HG02571 (cell line): ENCODE data around the gene ATAD2B.

Source experiments
- ATAC-seq: cut with Tn5 transposase; IDR thresholded peaks from one replicate; pipeline ENCODE4 v1.9.1; 2021; ENCODE audit warnings: mild to moderate bottlenecking, moderate library complexity; ENCODE audit not compliant: unreplicated experiment

Gene ATAD2B

GRCh38 chr2:23838996-23839395 is 87.9 kb downstream of the ATAD2B start:
- no peak for ATAC-seq

GRCh38 chr2:23838581-23838980 is 88.3 kb downstream of the ATAD2B start:
- ATAC-seq, result no peak

GRCh38 chr2:23837871-23838270 is 89.1 kb downstream of the ATAD2B start:
- ATAC-seq, result no peak

- no peak for ATAC-seq
Measured at GRCh38 chr2:23836971-23837565, 89.9 kb downstream of the ATAD2B start.

GRCh38 chr2:23836505-23836904 is 90.4 kb downstream of the ATAD2B start:
- no peak for ATAC-seq

GRCh38 chr2:23835988-23836387 is 90.9 kb downstream of the ATAD2B start:
- no peak for ATAC-seq

- ATAC-seq, result no peak
Measured at GRCh38 chr2:23835423-23835822, 91.5 kb downstream of the ATAD2B start.

- no peak for ATAC-seq
Measured at GRCh38 chr2:23828986-23829385, 97.9 kb downstream of the ATAD2B start.

GRCh38 chr2:23828256-23828980 is 98.5 kb downstream of the ATAD2B start:
- ATAC-seq, result no peak

- no peak for ATAC-seq
Measured at GRCh38 chr2:23827287-23827686, 99.6 kb downstream of the ATAD2B start.

GRCh38 chr2:23826771-23827170 is 100.2 kb downstream of the ATAD2B start:
- no peak for ATAC-seq

GRCh38 chr2:23826040-23826439 is 100.9 kb downstream of the ATAD2B start:
- ATAC-seq, result no peak

- no peak for ATAC-seq
Measured at GRCh38 chr2:23824777-23825212, 102.1 kb downstream of the ATAD2B start.

GRCh38 chr2:23823863-23824262 is 103.1 kb downstream of the ATAD2B start:
- ATAC-seq, result no peak

- ATAC-seq, result no peak
Measured at GRCh38 chr2:23814963-23815362, 112.0 kb downstream of the ATAD2B start.

GRCh38 chr2:23813438-23813837 is 113.5 kb downstream of the ATAD2B start:
- ATAC-seq, result no peak

GRCh38 chr2:23809150-23809549 is 117.8 kb downstream of the ATAD2B start:
- no peak for ATAC-seq

GRCh38 chr2:23806665-23807249 is 120.2 kb downstream of the ATAD2B start:
- no peak for ATAC-seq

- no peak for ATAC-seq
Measured at GRCh38 chr2:23806201-23806600, 120.7 kb downstream of the ATAD2B start.

GRCh38 chr2:23803965-23804542 is 122.9 kb downstream of the ATAD2B start:
- ATAC-seq, result no peak

- no peak for ATAC-seq
Measured at GRCh38 chr2:23803264-23803964, 123.5 kb downstream of the ATAD2B start.
